HG02970 (cell line): ENCODE measurements around the gene SDHC.
"Not testable (repeated sequence)": the region's sequence is repeated elsewhere in the genome, so short reads cannot be mapped to it uniquely, and the experiment has no call there.

ENCODE experiments used
- ATAC-seq: cut with Tn5 transposase; IDR thresholded peaks from one replicate; pipeline ENCODE4 v1.9.1; 2021; ENCODE audit warnings: mild to moderate bottlenecking, moderate library complexity, moderate number of reproducible peaks; ENCODE audit not compliant: unreplicated experiment, low FRiP score

SDHC gene

DNA sequence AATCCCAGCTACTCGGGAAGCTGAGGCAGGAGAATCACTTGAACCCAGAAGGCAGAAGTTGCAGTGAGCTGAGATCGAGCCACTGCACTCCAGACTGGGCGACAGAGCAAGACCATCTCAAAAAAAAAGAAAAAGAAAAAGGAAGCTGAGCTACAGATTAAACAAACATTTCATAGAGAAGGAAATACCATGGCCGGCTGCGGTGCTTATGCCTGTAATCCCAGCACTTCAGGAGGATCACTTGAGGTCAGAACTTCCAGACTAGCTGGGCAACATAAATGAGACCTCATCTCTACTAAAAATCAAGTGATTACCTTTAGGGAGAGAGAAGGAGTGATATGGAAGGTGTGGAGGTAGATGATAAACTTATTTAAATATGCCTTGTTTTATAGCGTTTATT lies 67.5 kb downstream of the SDHC start:
- ATAC-seq = no peak

DNA sequence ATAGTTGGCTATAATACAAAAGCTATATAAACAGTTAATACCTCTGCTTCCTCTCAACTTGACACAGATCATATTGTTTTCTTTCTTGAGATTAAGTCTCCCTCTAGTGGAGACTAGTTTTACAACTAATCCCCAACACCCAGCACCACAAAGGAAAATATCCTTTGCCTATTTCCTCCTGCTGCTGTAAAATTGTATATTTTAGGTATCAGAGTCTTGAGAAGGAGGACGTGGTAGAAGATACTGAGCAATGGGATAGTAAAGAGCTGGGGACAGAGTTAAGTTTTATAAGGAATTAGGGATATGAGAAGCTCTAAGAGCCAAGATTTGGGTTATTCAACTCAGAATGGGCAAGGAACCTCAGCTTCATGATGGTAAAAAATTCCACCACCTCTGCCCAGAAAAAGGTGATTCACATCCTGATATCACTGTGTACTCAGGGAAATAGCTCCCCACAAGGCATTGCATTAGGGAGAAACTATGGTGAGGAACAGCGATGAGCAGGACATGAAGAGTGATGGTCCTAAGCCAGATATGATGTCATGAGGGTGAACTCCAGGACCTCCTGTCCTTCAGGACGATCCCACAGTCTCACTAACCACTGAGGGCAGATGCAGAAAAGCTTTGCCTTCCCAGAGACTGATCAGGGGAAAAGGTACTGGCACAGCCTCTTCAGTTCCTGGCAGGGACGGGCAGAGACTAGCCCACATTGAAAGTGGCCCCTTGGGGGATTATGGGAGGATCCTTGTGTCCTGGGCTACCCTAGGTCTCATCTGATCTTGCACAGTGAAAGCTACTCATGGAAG lies 68.2 kb downstream of the SDHC start:
- no peak for ATAC-seq

- no peak for ATAC-seq
These were observed 74.5 kb downstream of the SDHC start for GRCh38 chr1:161388639-161389038.

DNA sequence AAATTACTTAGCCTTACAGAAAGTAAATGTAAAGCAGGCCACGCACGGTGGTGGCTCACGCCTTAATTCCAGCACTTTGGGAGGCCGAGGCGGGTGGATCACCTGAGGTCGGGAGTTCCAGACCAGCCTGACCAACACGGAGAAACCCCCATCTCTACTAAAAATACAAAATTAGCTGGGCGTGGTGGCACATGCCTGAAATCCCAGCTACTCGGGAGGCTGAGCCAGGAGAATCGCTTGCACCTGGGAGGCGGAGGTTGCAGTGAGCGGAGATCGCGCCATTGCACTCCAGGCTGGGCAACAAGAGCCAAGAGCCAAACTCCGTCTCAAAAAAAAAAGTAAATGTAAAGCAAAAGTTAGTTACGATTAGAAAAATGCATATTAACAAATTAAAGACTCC lies 75.0 kb downstream of the SDHC start:
- not testable (repeated sequence) for ATAC-seq

GRCh38 chr1:161389691-161390558 lies 75.7 kb downstream of the SDHC start:
- peak; percentile 86 for ATAC-seq

DNA sequence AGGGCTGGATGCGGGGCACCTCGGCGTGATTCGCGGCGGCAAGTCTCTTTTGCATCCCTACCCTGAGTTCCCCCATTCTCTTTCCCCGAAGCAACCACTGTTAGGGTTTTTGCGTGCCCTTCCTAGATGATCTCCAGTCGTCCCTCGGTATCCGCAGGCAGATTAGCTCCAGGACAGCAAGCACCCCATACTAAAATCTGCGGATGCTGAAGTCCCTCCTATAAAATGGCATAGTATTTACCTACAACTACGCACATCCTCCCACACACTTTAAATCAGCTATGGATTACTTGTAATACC lies 76.3 kb downstream of the SDHC start:
- no peak for ATAC-seq

DNA sequence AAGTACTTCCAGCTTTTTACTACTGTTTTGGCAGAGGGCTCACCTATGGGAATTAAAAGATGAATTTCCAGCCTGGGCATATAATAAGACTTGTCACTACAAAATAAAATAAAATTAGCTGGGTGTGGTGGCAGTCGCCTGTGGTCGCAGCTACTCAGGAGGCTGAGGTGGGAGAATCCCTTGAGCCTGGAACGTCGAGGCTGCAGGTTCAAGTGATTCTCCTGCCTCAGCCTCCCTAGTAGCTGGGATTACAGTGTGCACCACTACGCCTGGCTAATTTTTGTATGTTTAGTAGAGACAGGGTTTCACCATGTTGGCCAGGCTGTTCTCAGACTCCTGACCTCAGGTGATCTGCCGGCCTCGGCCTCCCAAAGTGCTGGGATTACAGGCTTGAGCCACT lies 77.0 kb downstream of the SDHC start:
- ATAC-seq = not testable (repeated sequence)

GRCh38 chr1:161391611-161392010 lies 77.4 kb downstream of the SDHC start:
- no peak for ATAC-seq

- ATAC-seq = no peak
These were observed 79.0 kb downstream of the SDHC start for GRCh38 chr1:161393151-161393550.

- not testable (repeated sequence) for ATAC-seq
These were observed 82.9 kb downstream of the SDHC start for GRCh38 chr1:161397038-161397437.

DNA sequence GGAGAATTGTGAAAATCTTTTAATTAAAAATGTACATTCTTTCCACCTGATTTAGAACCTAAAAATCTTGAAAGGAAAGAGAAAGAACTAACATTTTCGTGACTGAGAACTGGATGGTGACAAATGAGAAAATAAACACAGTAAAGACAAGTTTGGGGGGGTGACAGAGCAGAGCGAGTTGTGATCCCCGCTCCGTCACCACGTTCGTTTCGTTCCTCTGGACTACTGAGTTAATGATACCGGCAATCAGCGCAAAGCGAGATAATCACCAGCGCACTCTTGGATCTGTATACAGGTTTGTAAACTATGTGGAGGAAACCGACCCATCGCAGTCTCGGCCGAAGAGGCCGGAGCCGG lies 84.7 kb downstream of the SDHC start:
- ATAC-seq = no peak

- peak; percentile 73 for ATAC-seq
These were observed 85.2 kb downstream of the SDHC start for GRCh38 chr1:161399257-161399998.

DNA sequence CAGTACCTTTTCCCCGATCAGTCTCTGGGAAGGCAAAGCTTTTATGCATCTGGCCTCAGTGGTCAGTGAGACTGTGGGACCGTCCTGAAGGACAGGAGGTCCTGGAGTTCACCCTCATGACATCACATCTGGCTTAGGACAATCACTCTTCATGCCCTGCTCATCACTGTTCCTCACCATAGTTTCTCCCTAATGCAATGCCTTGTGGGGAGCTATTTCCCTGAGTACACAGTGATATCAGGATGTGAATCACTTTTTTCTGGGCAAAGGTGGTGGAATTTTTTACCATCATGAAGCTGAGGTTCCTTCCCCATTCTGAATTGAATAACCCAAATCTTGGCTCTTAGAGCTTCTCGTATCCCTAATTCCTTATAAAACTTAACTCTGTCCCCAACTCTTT lies 88.3 kb downstream of the SDHC start:
- ATAC-seq = no peak

GRCh38 chr1:161404051-161404597 lies 89.9 kb downstream of the SDHC start:
- no peak for ATAC-seq

DNA sequence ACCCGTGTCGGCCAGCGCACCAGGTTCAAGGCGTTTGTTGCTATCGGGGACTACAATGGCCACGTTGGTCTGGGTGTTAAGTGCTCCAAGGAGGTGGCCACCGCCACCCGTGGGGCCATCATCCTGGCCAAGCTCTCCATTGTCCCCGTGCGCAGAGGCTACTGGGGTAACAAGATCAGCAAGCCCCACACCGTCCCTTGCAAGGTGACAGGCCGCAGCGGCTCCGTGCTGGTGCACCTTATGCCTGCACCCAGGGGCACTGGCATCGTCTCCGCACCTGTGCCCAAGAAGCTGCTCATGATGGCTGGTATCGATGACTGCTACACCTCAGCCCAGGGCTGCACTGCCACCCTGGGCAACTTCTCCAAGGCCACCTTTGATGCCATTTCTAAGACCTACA lies 92.4 kb downstream of the SDHC start:
- not testable (repeated sequence) for ATAC-seq

DNA sequence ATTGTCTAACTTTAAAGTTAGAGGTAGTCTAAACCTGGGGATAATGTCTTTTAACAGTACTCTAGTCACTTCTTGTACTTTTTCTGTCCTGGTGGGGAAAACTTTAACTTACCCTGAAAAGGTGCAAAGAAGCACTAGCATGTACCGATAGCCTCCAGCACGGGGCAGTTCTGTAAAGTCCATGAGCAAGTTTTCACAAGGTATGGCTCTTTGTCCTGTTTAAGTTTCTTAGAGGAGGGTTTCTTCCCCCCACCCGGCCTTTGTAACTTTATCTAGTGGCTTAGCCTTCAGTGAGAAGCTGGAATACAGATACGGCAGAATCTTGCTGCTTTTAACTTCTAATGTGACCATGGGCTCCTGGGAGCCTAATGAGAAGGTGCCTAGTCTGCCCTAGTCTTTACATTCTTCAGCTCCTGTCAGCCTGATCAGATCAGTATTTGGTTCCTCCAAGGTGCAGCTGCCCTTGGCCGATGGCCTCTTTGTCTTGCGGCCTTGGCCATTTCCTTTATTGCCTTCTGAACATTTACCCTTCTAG lies 93.3 kb downstream of the SDHC start:
- ATAC-seq = no peak

DNA sequence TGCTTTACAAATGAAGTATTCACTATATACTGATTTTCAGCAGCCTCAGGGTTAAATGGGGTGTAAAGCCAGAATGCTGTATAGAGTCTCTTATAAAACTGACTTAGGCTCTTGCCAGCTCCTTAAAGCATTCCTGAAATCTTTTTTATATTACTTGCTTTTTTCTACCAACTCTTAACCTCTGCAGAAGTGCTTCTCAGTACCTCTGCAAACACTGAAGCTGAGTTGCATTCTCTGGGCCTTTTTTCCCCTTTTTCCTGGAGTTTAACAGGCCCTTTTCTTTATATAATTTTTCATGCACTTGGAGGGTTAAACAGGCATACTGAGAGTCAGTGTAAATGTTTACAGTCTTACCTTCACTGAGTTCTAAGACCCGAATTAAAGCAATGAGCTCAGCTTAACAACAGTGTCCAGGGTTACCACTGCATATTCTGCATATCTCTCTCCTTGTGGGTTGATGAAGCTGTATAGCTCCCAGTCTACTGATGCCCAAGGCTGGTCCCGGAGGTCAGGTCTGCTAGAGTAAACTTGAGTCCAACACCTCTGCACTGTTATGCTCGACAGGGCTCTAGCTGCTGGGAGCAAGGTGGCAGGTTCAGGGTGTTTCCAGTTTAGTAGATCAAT lies 94.4 kb downstream of the SDHC start:
- ATAC-seq = no peak

- ATAC-seq = not testable (repeated sequence)
These were observed 95.9 kb downstream of the SDHC start for GRCh38 chr1:161409848-161410635.

GRCh38 chr1:161410636-161410970 lies 96.4 kb downstream of the SDHC start:
- ATAC-seq = not testable (repeated sequence)
